CD1c-positive myeloid dendritic cell (primary cell): ENCODE data around the gene GALM.
"Not testable (repeated sequence)": the region's sequence is repeated elsewhere in the genome, so short reads cannot be mapped to it uniquely, and the experiment has no call there.

Experiments
- DNase-seq: peaks from one replicate; pipeline ENCODE4 v3.0.0-alpha.2; 2016; ENCODE audit errors: extremely low spot score

The GALM gene

GRCh38 chr2:38682008-38682575 lies 16.2 kb downstream of the GALM start:
- DNase-seq: no peak

GRCh38 chr2:38682620-38683019 lies 16.7 kb downstream of the GALM start:
- DNase-seq: not testable (repeated sequence)

- DNase-seq: no peak
These were observed 17.9 kb downstream of the GALM start for GRCh38 chr2:38683766-38684165.

DNA sequence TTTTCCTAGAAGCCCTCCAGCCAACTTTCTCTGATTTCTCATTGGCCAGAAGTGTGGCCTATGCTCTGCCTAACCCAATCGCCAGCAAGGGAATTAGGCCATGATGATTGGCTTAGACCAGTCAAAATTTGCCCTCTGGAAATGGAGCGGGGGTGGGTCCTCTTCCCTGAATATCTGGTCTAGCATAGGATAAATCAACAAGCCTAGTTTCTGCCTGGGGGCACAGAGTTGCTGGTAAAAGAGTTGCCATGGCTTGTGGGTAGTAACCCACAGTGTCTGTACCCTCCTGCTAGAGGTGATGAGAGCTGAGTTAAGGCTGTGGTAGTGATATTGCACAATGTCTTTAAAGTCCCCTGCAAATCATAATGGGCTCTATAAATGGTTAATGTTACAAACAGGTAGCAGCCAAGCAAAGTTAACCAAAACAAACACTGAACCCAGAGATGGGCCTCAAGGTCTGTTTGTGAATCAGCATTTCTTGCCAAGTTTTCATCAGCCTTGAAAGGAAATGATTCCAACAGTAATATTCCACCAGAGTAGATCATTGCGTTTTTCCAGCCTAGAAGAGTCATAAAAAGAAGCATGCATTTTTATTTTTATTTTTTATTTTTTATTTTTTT lies 19.3 kb downstream of the GALM start:
- no peak for DNase-seq

- DNase-seq: no peak
These were observed 24.8 kb downstream of the GALM start for GRCh38 chr2:38690499-38691420.

GRCh38 chr2:38691994-38692393 lies 26.1 kb downstream of the GALM start:
- no peak for DNase-seq

- no peak for DNase-seq
These were observed 26.9 kb downstream of the GALM start for GRCh38 chr2:38692636-38693318.

DNA sequence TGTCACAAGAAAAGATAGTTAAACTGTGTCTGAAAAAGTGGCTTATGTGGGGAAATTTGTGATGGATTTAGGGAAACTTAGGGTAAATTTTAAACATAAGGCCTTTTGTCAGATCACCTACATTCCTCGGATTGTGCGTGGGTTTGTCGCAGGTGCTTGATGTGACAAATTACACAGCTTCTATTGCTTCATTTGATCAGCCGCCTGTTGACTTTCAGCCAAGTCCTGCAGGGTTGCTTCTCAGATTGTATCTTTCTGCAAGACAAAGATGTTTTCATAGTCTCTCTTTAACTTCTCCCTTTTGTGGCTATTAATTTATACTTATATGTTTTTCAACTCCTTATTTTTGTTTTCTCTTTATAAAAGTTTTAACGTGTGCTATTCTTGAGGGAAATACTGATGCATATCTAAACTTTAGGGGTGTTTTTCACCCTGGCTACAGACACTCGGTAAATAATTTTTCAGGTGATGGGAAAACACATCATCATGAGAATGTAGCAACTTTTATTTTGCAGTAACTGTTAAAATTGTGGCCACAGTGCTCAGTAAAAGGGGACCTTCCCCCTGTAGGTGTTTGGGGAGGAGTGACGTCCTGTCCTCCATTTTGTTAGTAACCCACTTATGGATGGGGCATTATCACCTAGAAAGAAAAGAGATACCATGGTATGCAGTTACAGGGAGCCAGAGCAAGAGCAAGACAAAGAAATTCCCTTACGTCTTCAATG lies 31.4 kb downstream of the GALM start:
- no peak for DNase-seq

GRCh38 chr2:38698467-38699003 lies 32.6 kb downstream of the GALM start:
- DNase-seq: no peak

DNA sequence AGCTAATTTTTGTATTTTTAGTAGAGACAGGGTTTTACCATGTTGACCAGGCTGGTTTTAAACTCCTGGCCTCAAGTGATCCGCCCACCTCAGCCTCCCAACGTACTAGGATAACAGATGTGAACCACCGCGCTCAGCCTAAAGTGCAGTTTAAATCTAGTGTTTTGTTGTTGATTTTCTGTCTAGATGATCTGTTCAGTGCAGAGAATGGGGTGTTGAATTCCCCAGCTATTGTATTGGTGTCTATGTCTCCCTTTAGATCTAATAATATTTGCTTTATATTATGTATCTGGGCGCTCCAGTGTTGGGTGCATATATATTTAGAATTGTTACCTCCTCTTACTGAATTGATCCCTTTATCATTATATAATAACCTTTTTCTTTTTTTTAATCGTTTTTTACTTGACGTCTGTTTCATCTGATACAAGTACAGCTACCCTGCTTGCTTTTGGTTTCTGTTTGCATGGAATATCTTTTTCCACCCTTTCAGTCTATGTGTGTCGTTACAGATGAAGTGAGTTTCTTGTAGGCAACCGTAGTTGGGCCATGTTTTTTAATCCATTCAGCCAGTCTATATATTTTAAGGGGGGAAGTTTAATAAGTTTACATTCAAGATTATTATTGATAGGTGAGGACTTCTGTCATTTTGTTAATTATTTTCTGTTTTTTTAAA lies 34.3 kb downstream of the GALM start:
- DNase-seq: no peak

GRCh38 chr2:38700881-38701458 lies 35.1 kb downstream of the GALM start:
- no peak for DNase-seq

DNA sequence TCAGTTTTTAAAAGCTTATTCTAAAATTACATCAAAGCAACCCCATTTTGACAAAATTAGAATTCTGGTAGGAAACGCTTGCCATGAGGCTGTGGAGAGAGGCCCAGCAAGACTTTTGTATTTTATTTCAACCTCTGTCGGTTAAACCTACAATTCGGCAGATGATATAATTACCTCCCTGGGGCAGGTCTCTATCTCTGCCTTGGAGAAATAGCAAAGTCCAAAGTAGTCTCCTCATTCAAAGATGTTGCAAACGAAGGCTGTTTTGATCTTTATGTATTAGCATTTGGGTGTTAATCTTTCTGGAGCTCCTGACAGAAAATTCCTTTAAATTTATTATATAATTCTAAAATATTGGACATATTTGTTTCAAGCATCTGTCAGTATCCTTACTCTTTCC lies 35.6 kb downstream of the GALM start:
- no peak for DNase-seq

GRCh38 chr2:38702413-38702812 lies 36.5 kb downstream of the GALM start:
- no peak for DNase-seq

- DNase-seq: not testable (repeated sequence)
These were observed 37.4 kb downstream of the GALM start for GRCh38 chr2:38703336-38703735.

- DNase-seq: no peak
These were observed 38.8 kb downstream of the GALM start for GRCh38 chr2:38704664-38705063.

GRCh38 chr2:38706846-38707345 lies 41.0 kb downstream of the GALM start:
- DNase-seq: no peak

GRCh38 chr2:38708491-38708890 lies 42.6 kb downstream of the GALM start:
- not testable (repeated sequence) for DNase-seq

- DNase-seq: no peak
These were observed 43.1 kb downstream of the GALM start for GRCh38 chr2:38708900-38709566.

GRCh38 chr2:38709567-38710194 lies 43.8 kb downstream of the GALM start:
- DNase-seq: no peak
